ENCODE data around the gene APLP2. TPM values are rescaled to one million over a fixed set of nuclear protein-coding genes. Genes with fewer than 3 reads are reported as not detected.

APLP2 gene
- total and polyA plus RNA-seq, 9 of the 15 experiments (the other 6 are each of a cell fraction or from before 2014, with no cell fraction given), result 17.4 to 164 (median 118) TPM

DNA sequence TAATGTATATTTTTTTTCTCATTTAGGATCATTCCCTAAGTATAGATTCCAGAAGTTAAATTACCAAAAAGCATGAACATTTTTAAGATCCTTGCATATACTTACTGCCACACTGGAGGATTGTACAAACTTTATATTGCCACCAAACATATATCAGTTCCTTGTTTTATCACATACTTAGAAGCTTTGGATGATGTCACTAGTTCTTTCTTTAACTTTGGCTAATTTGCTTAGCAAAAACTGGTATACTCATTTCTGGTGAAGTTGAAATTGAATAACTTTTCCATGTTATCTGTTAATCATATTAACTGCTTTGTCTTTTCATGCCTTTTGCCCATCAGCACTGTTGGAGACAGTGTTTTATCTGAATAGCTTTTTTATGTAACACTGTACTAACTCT is 35.5 kb upstream of the APLP2 start:
- H3K27me3 ChIP-seq (ENCODE audit: control insufficient read depth in 2 of 2, insufficient read depth in 2 of 2, low read length in 2 of 2), result no peaks in the 10 kb centered on the region
- no peak for TF ChIP-seq ESRRB (CRISPR knock-in tag; IDR thresholded peaks at IDR 0.05; ENCODE audit: borderline replicate concordance)
- TF ChIP-seq ZNF431 (CRISPR knock-in tag; IDR thresholded peaks at IDR 0.05), result no peak
- TF ChIP-seq ZNF347 (CRISPR knock-in tag; IDR thresholded peaks at IDR 0.05; ENCODE audit: low read depth), result no peak
- TF ChIP-seq, protein P1, sequence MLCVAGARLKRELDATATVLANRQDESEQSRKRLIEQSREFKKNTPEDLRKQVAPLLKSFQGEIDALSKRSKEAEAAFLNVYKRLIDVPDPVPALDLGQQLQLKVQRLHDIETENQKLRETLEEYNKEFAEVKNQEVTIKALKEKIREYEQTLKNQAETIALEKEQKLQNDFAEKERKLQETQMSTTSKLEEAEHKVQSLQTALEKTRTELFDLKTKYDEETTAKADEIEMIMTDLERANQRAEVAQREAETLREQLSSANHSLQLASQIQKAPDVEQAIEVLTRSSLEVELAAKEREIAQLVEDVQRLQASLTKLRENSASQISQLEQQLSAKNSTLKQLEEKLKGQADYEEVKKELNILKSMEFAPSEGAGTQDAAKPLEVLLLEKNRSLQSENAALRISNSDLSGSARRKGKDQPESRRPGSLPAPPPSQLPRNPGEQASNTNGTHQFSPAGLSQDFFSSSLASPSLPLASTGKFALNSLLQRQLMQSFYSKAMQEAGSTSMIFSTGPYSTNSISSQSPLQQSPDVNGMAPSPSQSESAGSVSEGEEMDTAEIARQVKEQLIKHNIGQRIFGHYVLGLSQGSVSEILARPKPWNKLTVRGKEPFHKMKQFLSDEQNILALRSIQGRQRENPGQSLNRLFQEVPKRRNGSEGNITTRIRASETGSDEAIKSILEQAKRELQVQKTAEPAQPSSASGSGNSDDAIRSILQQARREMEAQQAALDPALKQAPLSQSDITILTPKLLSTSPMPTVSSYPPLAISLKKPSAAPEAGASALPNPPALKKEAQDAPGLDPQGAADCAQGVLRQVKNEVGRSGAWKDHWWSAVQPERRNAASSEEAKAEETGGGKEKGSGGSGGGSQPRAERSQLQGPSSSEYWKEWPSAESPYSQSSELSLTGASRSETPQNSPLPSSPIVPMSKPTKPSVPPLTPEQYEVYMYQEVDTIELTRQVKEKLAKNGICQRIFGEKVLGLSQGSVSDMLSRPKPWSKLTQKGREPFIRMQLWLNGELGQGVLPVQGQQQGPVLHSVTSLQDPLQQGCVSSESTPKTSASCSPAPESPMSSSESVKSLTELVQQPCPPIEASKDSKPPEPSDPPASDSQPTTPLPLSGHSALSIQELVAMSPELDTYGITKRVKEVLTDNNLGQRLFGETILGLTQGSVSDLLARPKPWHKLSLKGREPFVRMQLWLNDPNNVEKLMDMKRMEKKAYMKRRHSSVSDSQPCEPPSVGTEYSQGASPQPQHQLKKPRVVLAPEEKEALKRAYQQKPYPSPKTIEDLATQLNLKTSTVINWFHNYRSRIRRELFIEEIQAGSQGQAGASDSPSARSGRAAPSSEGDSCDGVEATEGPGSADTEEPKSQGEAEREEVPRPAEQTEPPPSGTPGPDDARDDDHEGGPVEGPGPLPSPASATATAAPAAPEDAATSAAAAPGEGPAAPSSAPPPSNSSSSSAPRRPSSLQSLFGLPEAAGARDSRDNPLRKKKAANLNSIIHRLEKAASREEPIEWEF (CRISPR knock-in tag; IDR thresholded peaks at IDR 0.05), result no peak
- TF ChIP-seq ZNF24 (IDR thresholded peaks at IDR 0.05), result no peak
- no peak for TF ChIP-seq ZNF253 (CRISPR knock-in tag; conservative IDR thresholded peaks at IDR 0.05)
- no peak for TF ChIP-seq HDAC3 (IDR thresholded peaks at IDR 0.05; ENCODE audit: borderline replicate concordance, partially characterized antibody)
- TF ChIP-seq ZKSCAN3 (CRISPR knock-in tag; IDR thresholded peaks at IDR 0.05), result no peak
- TF ChIP-seq GATAD2A (IDR thresholded peaks at IDR 0.05), result no peak
- TF ChIP-seq ZNF445 (CRISPR knock-in tag; IDR thresholded peaks at IDR 0.05; ENCODE audit: low read depth), result no peak
- no peak for TF ChIP-seq BRD9 (IDR thresholded peaks at IDR 0.05; ENCODE audit: low read depth, partially characterized antibody)
- TF ChIP-seq GATA2 (CRISPR knock-in tag; IDR thresholded peaks at IDR 0.05), result no peak
- no peak for TF ChIP-seq PHF21A (IDR thresholded peaks at IDR 0.05; ENCODE audit: borderline replicate concordance, low read depth)
- TF ChIP-seq TCF3 (CRISPR knock-in tag; IDR thresholded peaks at IDR 0.05), result no peak
- TF ChIP-seq GABPA (tag; conservative IDR thresholded peaks at IDR 0.05; ENCODE audit: low read depth), result no peak
- no peak for TF ChIP-seq ZNF232 (CRISPR knock-in tag; IDR thresholded peaks at IDR 0.05)
- TF ChIP-seq HDAC2 (IDR thresholded peaks at IDR 0.05), result no peak
- TF ChIP-seq MEF2A (IDR thresholded peaks at IDR 0.05; ENCODE audit: control insufficient read depth, low read depth, low read length), result no peak
- no peak for TF ChIP-seq GTF2E2 (tag; IDR thresholded peaks at IDR 0.05)
- H4K20me1 ChIP-seq (replicated peaks; ENCODE audit: control insufficient read depth, insufficient read depth, low read length), result no peaks in the 10 kb centered on the region
- no peak overlapping the region for H3K4me3 ChIP-seq
- DNase-seq (ENCODE audit: extremely low read depth in 1 of 4, low spot score in 3 of 4), result no peak
- in situ Hi-C loops (cut with MboI), result loop anchor here (10.0 kb wide), 1 partner anchor 1511 kb away; no protein-coding TSS in a partner anchor
- H3K79me2 ChIP-seq (ENCODE audit: control insufficient read depth, insufficient read depth, low read length), result no peaks in the 10 kb centered on the region
- H3K4me2 ChIP-seq (ENCODE audit: insufficient read depth, low read length), result no peak overlapping the region
- H3K9ac ChIP-seq (ENCODE audit: insufficient read depth in 1 of 2, low read depth in 2 of 2, low read length in 2 of 2), result no peak overlapping the region
- H3K36me3 ChIP-seq (ENCODE audit: control insufficient read depth, insufficient read depth, low read length), result no peaks in the 10 kb centered on the region
- POLR2A ChIA-PET, result interaction anchor here (1.1 to 1.6 kb wide), 2 partner anchors 15 to 17 kb away, joined by 3 read pairs; no protein-coding TSS in a partner anchor
- H2AFZ ChIP-seq (ENCODE audit: low read depth, low read length), result no peak overlapping the region
- H3K9me1 ChIP-seq (ENCODE audit: control insufficient read depth, insufficient read depth, low read length), result no peaks in the 10 kb centered on the region
- ATAC-seq, result no peak
- intact Hi-C loops (cut with micrococcal nuclease), result no loop called here
- CTCF ChIA-PET (ENCODE audit: low intra/inter-chr PET ratio), result no interaction called here
- H3K4me1 ChIP-seq (replicated peaks in 1 of 2; ENCODE audit: control insufficient read depth in 2 of 2, insufficient read depth in 2 of 2, low read length in 2 of 2), result peaks cover 4 to 6% of the 10 kb centered on the region in 2 experiments; a peak in 4 of 5 replicates
- no TSS peak for BruUV-seq (replicated peaks)
- H3K27ac ChIP-seq (ENCODE audit: extremely low read depth, low read depth, low read length), result no peak overlapping the region
- no peak for FAIRE-seq
- H3K9me3 ChIP-seq (replicated peaks; ENCODE audit: control insufficient read depth, insufficient read depth, low read depth, low read length), result no peaks in the 10 kb centered on the region
